D721Med (cell line): ENCODE results near the gene OTUD1.

ENCODE experiments used
- DNase-seq: peaks from one replicate; pipeline ENCODE4 v3.0.0; 2011; ENCODE audit warnings: low spot score; ENCODE audit not compliant: insufficient read length
- FAIRE-seq: peaks from 2 replicates; lab custom pipeline; 2011; peaks lifted over from hg19 to GRCh38; lab: Jason Lieb, UNC
- TF ChIP-seq, protein P1 (sequence below): IDR thresholded peaks from 2 replicates; pipeline ENCODE4 v1.5.1; 2012; ENCODE audit warnings: mild to moderate bottlenecking, control low read depth; ENCODE audit not compliant: insufficient read depth; ENCODE audit errors: missing control alignments

OTUD1 gene

DNA sequence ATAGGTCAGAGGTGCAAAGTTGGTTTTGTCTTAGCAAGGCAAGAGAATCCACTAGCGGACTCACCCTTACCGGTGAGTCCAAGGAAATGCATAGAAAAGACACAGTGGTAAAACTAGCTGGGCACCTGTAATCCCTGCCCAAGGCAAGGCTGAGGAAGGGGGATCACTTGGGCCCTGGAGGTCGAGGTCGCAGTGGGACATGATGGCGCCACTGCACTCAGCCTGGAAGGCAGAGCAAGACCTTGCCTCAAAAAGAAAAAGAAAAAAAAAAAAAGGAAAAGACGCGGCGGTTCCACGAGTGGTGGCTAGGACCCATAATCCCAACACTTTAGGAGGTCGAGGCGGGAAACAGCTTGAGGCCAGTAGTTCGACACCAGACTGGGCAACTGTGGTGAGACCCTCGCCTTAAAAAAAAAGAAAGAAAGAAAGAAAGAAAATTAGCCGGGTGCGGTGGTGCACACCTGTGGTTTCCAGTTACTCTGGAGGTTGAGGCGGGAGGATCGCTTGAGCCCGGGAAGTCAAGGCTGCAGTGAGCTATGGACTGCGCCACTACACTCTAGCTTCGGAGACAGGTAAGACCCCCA lies 820 bp upstream of the OTUD1 start:
- DNase-seq: no peak
- TF ChIP-seq, protein P1, sequence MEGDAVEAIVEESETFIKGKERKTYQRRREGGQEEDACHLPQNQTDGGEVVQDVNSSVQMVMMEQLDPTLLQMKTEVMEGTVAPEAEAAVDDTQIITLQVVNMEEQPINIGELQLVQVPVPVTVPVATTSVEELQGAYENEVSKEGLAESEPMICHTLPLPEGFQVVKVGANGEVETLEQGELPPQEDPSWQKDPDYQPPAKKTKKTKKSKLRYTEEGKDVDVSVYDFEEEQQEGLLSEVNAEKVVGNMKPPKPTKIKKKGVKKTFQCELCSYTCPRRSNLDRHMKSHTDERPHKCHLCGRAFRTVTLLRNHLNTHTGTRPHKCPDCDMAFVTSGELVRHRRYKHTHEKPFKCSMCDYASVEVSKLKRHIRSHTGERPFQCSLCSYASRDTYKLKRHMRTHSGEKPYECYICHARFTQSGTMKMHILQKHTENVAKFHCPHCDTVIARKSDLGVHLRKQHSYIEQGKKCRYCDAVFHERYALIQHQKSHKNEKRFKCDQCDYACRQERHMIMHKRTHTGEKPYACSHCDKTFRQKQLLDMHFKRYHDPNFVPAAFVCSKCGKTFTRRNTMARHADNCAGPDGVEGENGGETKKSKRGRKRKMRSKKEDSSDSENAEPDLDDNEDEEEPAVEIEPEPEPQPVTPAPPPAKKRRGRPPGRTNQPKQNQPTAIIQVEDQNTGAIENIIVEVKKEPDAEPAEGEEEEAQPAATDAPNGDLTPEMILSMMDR: no peak
- no peak for FAIRE-seq

DNA sequence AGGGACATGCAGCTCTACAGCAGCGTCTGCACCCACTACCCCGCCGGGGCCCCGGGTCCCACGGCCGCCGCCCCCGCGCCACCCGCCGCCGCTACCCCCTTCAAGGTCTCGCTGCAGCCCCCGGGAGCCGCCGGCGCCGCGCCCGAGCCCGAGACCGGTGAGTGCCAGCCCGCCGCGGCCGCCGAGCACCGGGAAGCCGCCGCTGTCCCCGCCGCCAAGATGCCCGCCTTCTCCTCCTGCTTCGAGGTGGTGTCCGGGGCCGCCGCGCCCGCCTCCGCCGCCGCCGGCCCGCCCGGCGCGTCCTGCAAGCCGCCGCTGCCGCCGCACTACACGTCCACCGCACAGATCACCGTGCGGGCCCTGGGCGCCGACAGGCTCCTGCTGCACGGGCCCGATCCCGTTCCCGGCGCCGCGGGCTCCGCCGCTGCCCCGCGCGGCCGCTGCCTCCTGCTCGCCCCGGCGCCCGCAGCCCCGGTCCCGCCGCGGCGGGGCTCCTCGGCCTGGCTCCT lies 631 bp downstream of the OTUD1 start:
- FAIRE-seq: no peak
- TF ChIP-seq, protein P1: no peak
- no peak for DNase-seq

- TF ChIP-seq, protein P1: no peak
- FAIRE-seq (no peak), DNase-seq (no peak)
These were observed 1.4 kb downstream of the OTUD1 start for GRCh38 chr10:23439961-23440889.

DNA sequence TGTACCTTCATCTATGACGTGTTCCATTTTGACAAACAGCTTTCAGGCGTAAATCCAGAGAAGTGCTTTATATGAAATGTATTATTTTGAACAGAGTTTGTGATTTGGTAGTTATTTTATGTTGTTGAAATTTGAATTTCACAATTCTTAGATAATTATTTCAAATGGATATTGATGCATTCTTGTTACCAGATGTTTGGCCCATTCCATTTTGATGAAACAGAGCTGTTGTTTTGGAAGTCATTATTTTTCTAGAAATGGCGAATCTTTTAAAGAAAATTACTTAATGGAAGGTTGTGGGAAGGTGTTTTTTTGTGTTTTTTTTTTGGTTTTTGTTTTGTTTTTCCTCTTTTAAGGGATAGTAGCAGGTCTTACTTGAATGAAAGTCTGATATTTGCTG lies 2.4 kb downstream of the OTUD1 start:
- TF ChIP-seq, protein P1: no peak
- FAIRE-seq (no peak), DNase-seq (no peak)

GRCh38 chr10:23442936-23443335 lies 4.1 kb downstream of the OTUD1 start:
- TF ChIP-seq, protein P1: no peak
- no peak for FAIRE-seq
- no peak for DNase-seq

DNA sequence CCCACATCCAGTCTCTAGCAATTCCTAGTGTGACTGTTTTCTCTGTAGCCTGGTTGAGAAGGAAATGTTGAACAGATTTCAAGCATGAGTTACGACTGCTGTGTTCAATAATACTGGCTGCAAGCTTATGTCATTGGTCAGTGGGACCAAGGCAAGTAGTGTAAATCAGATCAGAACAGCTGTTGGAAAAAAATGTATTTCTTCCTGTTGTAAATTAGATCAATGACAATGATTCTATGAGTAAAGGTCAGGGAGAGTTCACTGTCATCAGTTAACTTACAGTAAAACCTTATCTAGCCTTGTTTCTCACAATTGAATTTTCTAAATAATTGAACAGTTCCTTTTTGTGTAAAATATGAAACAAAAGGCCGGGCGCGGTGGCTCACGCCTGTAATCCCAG lies 6.7 kb downstream of the OTUD1 start:
- TF ChIP-seq, protein P1: no peak
- DNase-seq: no peak
- FAIRE-seq: no peak
